Putamen (tissue), 1 donor: ENCODE measurements around the gene FBXL16.
"Not testable (repeated sequence)": the region's sequence is repeated elsewhere in the genome, so short reads cannot be mapped to it uniquely, and the experiment has no call there.

Experiments
- DNase-seq: peaks from one replicate; pipeline ENCODE4 v3.0.0-alpha.2; 2016; ENCODE audit warnings: low spot score

Gene FBXL16, protein sequence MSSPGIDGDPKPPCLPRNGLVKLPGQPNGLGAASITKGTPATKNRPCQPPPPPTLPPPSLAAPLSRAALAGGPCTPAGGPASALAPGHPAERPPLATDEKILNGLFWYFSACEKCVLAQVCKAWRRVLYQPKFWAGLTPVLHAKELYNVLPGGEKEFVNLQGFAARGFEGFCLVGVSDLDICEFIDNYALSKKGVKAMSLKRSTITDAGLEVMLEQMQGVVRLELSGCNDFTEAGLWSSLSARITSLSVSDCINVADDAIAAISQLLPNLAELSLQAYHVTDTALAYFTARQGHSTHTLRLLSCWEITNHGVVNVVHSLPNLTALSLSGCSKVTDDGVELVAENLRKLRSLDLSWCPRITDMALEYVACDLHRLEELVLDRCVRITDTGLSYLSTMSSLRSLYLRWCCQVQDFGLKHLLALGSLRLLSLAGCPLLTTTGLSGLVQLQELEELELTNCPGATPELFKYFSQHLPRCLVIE

DNA sequence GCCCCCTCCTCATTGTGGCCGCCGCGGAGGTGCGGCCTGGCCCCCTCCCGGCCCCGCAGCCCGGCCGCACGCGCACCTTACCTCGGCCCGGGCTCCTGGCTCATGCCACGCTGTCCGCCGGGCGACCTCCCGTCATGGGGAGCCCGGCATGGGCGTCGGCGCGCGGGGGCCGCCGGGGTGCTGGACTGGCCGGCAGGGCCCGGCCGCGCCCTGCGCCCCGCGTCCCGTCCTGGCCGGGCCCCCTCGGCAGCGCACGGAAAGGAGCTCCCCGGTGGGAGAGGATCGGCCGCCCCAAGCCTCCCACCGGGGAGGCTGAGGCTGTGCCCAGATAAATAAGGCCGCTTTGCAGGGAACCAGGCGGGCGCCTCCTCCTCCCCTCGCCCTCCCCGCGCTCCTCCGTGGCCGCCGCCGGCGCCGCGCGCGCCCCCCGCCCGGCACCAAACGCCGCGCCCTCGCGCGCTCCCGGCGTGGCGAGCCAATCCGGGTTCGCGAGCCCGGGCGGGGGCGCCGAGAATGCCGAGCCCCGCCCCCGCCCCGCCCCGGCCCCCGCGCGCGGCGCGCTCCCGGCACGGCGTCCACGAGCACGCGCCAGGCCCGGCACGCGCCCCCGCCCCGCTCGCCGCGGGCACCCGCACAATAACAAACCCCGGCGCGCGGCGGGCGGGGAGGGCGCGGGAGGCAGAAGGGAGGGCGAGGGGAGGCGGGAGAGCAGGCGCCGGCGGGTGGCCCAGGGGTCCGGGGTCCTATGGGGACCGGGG, at the start of gene FBXL16:
FBXL16 (minus strand) TSS at position 371 of the 758 bp plus-strand sequence. CDS start 8,396 bp downstream, outside the sequence.
- DNase-seq = no peak

DNA sequence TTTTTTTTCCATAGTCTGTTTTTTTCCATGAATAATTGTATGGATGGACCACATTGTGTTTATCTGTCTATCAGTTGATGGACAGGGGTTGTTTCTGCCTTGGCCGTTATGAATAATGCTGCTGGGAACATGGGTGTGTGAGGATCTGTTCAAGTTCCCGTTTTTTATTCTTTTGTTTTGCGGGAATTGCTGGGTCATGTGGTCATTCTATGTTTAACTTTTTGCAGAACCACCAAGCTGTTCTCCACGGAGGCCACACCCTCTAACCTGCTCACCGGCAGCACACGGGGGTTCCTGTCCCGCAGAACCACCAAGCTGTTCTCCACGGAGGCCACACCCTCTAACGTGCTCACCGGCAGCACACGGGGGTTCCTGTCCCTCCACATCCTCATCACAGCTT, 49.1 kb upstream of the FBXL16 start:
- no peak for DNase-seq

- not testable (repeated sequence) for DNase-seq
Measured at GRCh38 chr16:754121-754607, 48.6 kb upstream of the FBXL16 start.

DNA sequence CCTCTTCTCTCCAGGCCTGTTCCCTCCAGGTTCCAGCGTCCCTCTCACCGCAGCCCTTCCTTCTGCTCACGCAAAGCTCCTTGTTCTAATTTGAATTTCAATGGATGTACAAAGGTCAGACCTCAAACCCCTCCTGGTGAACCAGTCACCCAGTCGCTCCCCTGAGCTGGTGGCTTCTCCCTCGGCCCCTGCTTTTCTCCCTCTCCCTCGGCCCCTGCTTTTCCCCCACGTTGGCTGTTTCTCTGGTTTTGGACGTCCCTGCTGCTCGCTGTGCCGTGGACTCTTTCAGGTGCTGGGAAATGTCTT, 46.4 kb upstream of the FBXL16 start:
- DNase-seq = no peak

DNA sequence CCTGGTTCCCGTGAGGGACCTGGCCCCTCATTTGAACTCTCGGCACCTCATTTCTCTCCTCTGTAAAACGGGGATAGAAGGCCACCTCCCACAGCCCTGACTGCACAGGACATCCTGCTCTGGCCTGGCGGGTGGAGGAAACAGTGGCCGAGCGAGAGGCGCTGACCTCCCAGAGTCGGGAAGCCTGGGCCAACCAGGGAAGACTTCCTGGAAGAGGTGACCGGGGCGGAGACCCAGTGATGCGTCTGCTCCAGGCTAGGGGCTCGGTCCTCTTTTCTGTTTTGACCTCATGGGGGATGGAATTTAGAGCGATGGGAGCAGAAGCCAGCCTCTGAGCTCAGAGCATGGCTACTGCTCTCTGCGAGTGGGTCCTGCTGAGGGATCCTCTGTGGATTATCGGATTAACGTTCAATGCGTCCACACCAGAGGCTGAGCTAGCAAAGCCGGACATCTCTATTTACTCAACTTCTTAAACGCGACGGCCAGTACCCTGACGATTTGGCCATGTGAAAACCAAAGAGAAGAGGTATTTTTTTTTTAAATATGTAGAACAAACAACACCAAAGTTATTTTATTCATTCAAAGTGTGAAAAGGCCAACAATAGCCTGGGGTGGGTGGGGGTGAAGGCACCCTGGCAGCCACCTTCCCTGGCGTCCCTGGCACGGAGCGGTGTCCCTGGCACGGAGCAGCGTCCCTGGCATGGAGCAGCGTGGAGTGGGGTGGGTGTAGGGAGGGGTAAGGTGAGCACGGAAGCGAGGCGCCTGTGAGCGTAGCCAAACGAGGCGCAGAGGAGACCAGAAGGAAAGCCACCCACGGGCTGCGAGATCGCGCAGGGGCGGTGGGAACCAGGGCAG, 45.8 kb upstream of the FBXL16 start:
- DNase-seq = no peak

DNA sequence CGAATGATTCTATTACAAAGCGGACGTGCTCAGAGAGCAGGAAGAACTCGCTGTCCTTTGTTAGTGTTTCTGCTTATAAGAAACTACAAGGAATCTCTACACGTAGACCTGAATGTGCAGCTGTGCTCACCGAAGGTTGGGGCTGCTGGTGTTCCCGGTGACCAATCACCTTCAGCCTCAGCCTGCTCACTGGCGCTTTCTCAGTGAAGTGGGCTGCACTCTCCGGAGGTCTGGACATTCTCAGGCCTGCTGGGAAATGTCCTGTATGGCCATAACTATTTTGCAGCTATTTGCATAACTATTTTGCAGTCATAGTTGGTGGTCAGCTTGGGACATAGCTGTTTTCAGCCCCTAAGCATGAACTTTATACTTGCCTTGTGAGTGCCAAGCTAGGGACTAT, 44.9 kb upstream of the FBXL16 start:
- no peak for DNase-seq

DNA sequence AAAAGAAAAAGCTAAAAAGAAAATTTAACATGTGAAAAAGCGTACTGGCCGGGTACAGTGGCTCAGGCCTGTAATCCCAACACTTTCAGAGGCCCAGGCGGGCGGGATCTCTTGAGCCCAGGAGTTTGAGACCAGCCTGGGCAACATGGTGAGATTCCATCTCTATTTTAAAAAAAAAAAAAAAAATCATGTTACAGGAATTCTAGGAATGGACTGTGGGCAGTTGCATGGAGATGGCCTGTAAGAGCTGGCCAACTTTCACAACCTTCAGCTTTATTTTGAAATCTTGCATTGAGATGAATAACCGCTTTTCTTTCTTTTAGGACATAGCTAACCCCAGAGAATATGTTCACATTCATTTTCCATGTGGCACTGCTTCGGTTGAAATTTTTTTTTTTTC, 43.4 kb upstream of the FBXL16 start:
- no peak for DNase-seq

GRCh38 chr16:747978-748746, 42.6 kb upstream of the FBXL16 start:
- no peak for DNase-seq

DNA sequence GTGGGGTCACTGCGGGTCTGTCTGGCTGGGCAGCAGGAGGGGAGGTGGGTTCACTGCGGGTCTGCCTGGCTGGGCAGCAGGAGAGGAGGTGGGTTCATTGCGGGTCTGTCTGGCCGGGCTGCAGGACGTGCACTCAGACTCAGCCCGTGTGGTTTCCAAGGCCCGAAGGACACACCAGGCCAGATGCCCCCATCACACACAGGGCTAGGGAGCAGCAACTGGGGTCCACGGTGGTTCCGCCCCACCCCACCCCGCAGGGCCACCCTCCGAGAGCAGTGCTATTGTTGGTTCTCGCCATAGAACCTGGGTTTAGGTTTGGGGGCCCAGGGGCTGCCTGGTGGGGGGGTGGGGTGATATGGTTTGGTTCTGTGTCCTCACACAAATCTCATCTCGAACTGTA, 41.0 kb upstream of the FBXL16 start:
- DNase-seq = no peak

GRCh38 chr16:745739-746138, 40.1 kb upstream of the FBXL16 start:
- no peak for DNase-seq

GRCh38 chr16:743794-744500, 38.3 kb upstream of the FBXL16 start:
- DNase-seq = no peak

DNA sequence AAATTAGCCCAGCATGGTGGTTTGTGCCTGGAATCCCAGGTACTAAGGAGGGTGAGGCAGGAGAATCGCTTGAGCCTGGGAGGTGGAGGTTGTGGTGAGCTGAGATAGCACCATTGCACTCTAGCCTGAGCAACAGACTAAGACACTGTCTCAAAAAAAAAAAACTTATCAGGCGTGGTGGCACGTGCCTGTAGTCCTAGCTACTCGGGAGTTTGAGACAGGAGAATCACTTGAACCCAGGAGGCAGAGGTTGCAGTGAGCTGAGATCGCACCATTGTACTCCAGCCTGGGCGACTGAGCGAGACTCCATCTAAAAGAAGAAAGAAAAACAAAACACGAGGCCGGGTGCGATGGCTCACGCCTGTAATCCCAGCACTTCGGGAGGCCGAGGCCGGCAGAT, 37.3 kb upstream of the FBXL16 start:
- DNase-seq = not testable (repeated sequence)

- DNase-seq = no peak
Measured at GRCh38 chr16:741986-742629, 36.5 kb upstream of the FBXL16 start.

DNA sequence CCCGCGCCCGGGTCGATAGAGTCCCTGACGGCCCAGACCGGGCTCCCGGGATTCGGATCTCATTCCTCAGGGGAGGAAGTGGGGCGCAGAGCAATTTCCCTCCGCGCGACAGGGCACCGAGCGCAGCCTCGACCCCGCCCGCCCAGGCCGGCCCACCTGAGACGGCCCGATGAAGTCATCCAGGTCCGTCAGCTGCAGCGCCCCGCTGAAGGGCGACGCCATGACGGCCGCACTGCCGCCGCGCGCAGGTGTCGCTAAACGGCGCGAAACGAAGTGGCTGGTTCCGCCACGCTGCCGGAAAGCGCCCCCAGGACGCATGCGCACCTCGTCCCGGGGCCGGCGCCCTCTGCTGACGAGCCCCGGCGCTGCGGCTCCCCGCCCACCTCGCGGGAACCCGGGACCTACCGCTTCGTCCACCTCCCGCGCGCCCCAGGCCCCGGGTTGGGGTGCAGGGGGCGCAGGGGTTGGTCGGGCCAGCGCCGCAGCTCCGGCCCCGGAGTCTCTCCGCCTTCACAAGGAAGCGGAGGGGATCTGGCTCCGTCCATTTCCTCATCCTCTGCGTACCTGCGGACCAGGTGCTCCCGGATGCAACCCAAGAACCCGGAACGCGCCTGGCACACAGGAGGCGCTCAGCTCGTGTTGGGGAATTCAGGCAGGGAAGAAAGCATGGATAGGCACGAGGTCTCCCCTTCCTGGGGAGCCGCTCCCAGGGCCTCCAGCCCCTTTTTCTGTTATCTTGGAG, 35.3 kb upstream of the FBXL16 start, which contains the start of gene CIAO3:
CIAO3 (minus strand) TSS at position 234 of the 742 bp plus-strand sequence; CDS start at position 222, 12 bp downstream.
- no peak for DNase-seq

DNA sequence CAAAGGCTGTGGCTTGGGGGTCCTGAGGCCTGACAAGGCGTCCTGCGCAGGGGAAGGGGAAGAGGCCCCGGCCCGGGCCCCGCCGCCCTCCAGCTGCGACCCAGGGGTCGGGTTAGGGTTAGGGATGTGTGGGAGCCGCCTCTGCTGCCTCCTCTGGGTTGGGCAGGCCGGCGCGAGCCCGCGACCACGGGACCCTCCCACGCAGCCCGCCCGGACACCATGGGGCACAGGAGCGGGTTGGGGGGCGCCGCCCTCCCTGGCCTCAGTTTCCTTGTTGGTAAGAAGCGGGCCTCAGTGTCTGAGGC, 34.8 kb upstream of the FBXL16 start:
- no peak for DNase-seq

DNA sequence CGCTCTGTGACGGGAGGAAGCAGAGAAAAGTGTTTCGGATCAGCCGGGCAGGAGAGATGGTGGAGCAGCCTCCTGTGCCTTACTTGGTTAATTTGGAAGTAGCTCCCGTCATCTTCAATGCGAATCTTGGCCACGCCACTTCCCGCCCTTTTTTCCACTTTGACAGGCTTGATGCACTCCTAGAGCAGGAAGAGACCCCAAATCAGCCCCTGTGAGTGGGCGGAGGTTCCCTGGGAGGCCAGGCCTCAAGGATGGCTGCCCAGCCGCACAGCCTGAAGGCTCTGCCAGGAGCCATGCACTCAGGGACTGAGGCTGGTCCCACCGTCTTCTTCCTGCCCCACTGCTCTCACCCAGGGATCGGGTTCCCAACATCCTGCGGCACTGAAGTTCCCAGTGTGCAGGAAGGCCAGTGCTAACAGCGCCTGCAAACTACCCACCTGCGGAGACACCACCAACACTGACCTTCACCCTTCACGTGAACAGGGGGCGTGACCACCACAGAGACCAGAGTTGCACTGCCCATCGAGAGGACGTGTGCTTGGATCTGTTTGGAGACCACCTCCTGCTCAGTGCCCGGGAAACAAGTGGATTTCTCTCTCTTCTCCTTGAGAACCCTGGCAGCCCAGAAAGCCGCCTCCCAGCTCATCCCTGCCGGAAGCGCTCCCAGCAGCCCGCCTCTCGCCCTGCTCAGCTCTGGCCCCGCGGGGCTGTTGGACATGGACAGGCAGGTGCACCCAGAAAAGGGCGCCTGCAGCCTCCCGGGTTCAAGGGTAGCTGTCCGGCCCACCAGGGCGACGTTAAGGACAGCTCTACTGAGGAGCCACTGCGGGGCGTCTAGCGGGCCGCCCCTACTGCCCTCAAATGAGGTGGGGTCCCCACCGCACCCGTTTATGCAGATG, 34.2 kb upstream of the FBXL16 start:
- DNase-seq = no peak

GRCh38 chr16:736936-737481, 31.4 kb upstream of the FBXL16 start:
- DNase-seq = no peak

- DNase-seq = no peak
Measured at GRCh38 chr16:735982-736453, 30.4 kb upstream of the FBXL16 start.
